22Rv1 (cell line): ENCODE data around the gene RRP12.

Experiments used
- ZFX ChIP-seq: fragments of 450-650 bp; IDR thresholded peaks from 2 replicates; pipeline ENCODE4 v1.6.1; 2017; ENCODE audit warnings: antibody characterized with exemption, borderline replicate concordance
- TF ChIP-seq, protein P1 (sequence below): fragments of 450-650 bp; IDR thresholded peaks from 2 replicates; pipeline ENCODE4 v1.5.1; 2017; ENCODE audit warnings: mild to moderate bottlenecking

DNA sequence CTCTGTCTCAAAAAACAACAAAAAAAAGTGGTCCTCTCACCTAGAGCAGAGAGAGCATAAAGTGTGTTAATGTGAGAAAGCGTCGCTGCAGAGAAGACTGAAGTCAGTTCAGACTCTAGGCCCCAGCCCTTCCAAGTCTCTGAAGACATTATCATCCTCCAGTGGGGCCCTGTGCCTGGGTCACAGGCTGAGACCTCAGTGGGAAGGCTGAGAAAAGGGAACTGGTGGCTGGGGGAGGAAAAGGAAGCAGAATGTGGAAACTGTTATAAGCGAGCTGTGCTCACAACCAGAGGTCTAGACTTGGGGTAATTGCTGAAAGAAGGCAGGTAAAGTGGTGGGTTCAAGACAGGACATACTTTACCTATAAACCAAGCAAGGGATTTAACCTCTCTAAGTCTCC, 4.9 kb upstream of the RRP12 start:
- TF ChIP-seq, protein P1, sequence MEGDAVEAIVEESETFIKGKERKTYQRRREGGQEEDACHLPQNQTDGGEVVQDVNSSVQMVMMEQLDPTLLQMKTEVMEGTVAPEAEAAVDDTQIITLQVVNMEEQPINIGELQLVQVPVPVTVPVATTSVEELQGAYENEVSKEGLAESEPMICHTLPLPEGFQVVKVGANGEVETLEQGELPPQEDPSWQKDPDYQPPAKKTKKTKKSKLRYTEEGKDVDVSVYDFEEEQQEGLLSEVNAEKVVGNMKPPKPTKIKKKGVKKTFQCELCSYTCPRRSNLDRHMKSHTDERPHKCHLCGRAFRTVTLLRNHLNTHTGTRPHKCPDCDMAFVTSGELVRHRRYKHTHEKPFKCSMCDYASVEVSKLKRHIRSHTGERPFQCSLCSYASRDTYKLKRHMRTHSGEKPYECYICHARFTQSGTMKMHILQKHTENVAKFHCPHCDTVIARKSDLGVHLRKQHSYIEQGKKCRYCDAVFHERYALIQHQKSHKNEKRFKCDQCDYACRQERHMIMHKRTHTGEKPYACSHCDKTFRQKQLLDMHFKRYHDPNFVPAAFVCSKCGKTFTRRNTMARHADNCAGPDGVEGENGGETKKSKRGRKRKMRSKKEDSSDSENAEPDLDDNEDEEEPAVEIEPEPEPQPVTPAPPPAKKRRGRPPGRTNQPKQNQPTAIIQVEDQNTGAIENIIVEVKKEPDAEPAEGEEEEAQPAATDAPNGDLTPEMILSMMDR: no peak
- no peak for TF ChIP-seq ZFX
